ENCODE data around the gene TUBA4A.

The TUBA4A gene

GRCh38 chr2:219286436-219287115 lies 32.9 kb upstream of the TUBA4A start:
- no peak for FAIRE-seq

GRCh38 chr2:219285894-219286425 lies 32.2 kb upstream of the TUBA4A start:
- no peak for FAIRE-seq

- no peak for FAIRE-seq
These were observed 31.6 kb upstream of the TUBA4A start for GRCh38 chr2:219285373-219285735.

GRCh38 chr2:219284501-219285372 lies 31.0 kb upstream of the TUBA4A start:
- FAIRE-seq = no peak

GRCh38 chr2:219282943-219283581 lies 29.3 kb upstream of the TUBA4A start:
- no peak for FAIRE-seq

- no peak for FAIRE-seq
These were observed 28.7 kb upstream of the TUBA4A start for GRCh38 chr2:219282375-219282774.

- no peak for FAIRE-seq
These were observed 27.9 kb upstream of the TUBA4A start for GRCh38 chr2:219281588-219281987.

GRCh38 chr2:219280651-219281050 lies 26.9 kb upstream of the TUBA4A start:
- no peak for FAIRE-seq

- FAIRE-seq = no peak
These were observed 26.3 kb upstream of the TUBA4A start for GRCh38 chr2:219279916-219280516.

GRCh38 chr2:219279151-219279915 lies 25.6 kb upstream of the TUBA4A start, which contains the start of gene DNAJB2:
Gene DNAJB2, plus strand, starts transcription at chr2:219279366. Its CDS starts 468 bp downstream, at chr2:219279834.
- peak; percentile 49 for FAIRE-seq

- no peak for FAIRE-seq
These were observed 25.0 kb upstream of the TUBA4A start for GRCh38 chr2:219278655-219279150.

GRCh38 chr2:219277703-219278654 lies 24.3 kb upstream of the TUBA4A start:
- FAIRE-seq = no peak

- no peak for FAIRE-seq
These were observed 20.7 kb upstream of the TUBA4A start for GRCh38 chr2:219274361-219274921.

GRCh38 chr2:219273937-219274336 lies 20.2 kb upstream of the TUBA4A start:
- no peak for FAIRE-seq

- no peak for FAIRE-seq
These were observed 19.3 kb upstream of the TUBA4A start for GRCh38 chr2:219272995-219273394.

- no peak for FAIRE-seq
These were observed 18.6 kb upstream of the TUBA4A start for GRCh38 chr2:219272356-219272755.

- no peak for FAIRE-seq
These were observed 17.3 kb upstream of the TUBA4A start for GRCh38 chr2:219271021-219271420.

GRCh38 chr2:219270055-219270372 lies 16.3 kb upstream of the TUBA4A start:
- FAIRE-seq = no peak

GRCh38 chr2:219269362-219270054 lies 15.8 kb upstream of the TUBA4A start:
- FAIRE-seq = peak; percentile 55

GRCh38 chr2:219268294-219268693 lies 14.6 kb upstream of the TUBA4A start:
- no peak for FAIRE-seq

Measured in islet of Langerhans (tissue), 1 donor.